GM19023 (cell line): Measurements from ENCODE around the gene NOSTRIN.
"Not testable (repeated sequence)": the region's sequence is repeated elsewhere in the genome, so short reads cannot be mapped to it uniquely, and the experiment has no call there.

Source experiments
- ATAC-seq: cut with Tn5 transposase; IDR thresholded peaks from one replicate; pipeline ENCODE4 v1.9.1; 2021; ENCODE audit warnings: mild to moderate bottlenecking, moderate library complexity; ENCODE audit not compliant: unreplicated experiment

NOSTRIN gene

GRCh38 chr2:168801961-168802858 is at the start of gene NOSTRIN:
NOSTRIN (plus strand) TSS chr2:168802637; CDS start chr2:168802647, 10 bp downstream.
- no peak for ATAC-seq

GRCh38 chr2:168753765-168754329 is 48.6 kb upstream of the NOSTRIN start:
- ATAC-seq, result no peak

GRCh38 chr2:168757223-168757622 is 45.2 kb upstream of the NOSTRIN start:
- no peak for ATAC-seq

- ATAC-seq, result peak; percentile 63
Observed at GRCh38 chr2:168758970-168759820, 43.2 kb upstream of the NOSTRIN start.

GRCh38 chr2:168765401-168765800 is 37.0 kb upstream of the NOSTRIN start:
- no peak for ATAC-seq

GRCh38 chr2:168766600-168766999 is 35.8 kb upstream of the NOSTRIN start:
- ATAC-seq, result no peak

- no peak for ATAC-seq
Observed at GRCh38 chr2:168767258-168767657, 35.2 kb upstream of the NOSTRIN start.

GRCh38 chr2:168768357-168768756 is 34.1 kb upstream of the NOSTRIN start:
- not testable (repeated sequence) for ATAC-seq

GRCh38 chr2:168770796-168771195 is 31.6 kb upstream of the NOSTRIN start:
- ATAC-seq, result no peak

- no peak for ATAC-seq
Observed at GRCh38 chr2:168772704-168773103, 29.7 kb upstream of the NOSTRIN start.

GRCh38 chr2:168773128-168773527 is 29.3 kb upstream of the NOSTRIN start:
- no peak for ATAC-seq

- ATAC-seq, result no peak
Observed at GRCh38 chr2:168773719-168774521, 28.5 kb upstream of the NOSTRIN start.

GRCh38 chr2:168775837-168776236 is 26.6 kb upstream of the NOSTRIN start:
- no peak for ATAC-seq

- no peak for ATAC-seq
Observed at GRCh38 chr2:168780669-168781071, 21.8 kb upstream of the NOSTRIN start.

GRCh38 chr2:168781191-168781817 is 21.1 kb upstream of the NOSTRIN start:
- no peak for ATAC-seq

GRCh38 chr2:168782271-168782670 is 20.2 kb upstream of the NOSTRIN start:
- ATAC-seq, result no peak

GRCh38 chr2:168784993-168785392 is 17.4 kb upstream of the NOSTRIN start:
- no peak for ATAC-seq

GRCh38 chr2:168787098-168787781 is 15.2 kb upstream of the NOSTRIN start:
- ATAC-seq, result no peak

GRCh38 chr2:168787782-168788376 is 14.6 kb upstream of the NOSTRIN start:
- no peak for ATAC-seq
